AG09319 (cell line): ENCODE data around the gene TBC1D16.

Source experiments
- DNase-seq: peaks from one replicate; pipeline ENCODE4 v3.0.0-alpha.2; 2010; ENCODE audit warnings: low read depth; ENCODE audit errors: extremely low read depth
- CTCF ChIP-seq: IDR thresholded peaks from 2 replicates; pipeline ENCODE4 v1.5.1; 2011; ENCODE audit warnings: low read depth, mild to moderate bottlenecking, inconsistent platforms, low read length, moderate library complexity

The TBC1D16 gene

GRCh38 chr17:79953335-79953734 is 82.3 kb downstream of the TBC1D16 start:
- DNase-seq: no peak
- TF ChIP-seq CTCF: no peak

GRCh38 chr17:79952901-79953300 is 82.8 kb downstream of the TBC1D16 start:
- no peak for TF ChIP-seq CTCF
- DNase-seq: no peak

GRCh38 chr17:79952265-79952877 is 83.3 kb downstream of the TBC1D16 start:
- DNase-seq: no peak

GRCh38 chr17:79951361-79952264 is 84.1 kb downstream of the TBC1D16 start:
- DNase-seq: peak; percentile 56
- TF ChIP-seq CTCF: no peak

More at GRCh38 chr17:79952265-79952877, 83.3 kb downstream of the TBC1D16 start:
- no peak for TF ChIP-seq CTCF

- no peak for TF ChIP-seq CTCF
- no peak for DNase-seq
These were observed 84.9 kb downstream of the TBC1D16 start for GRCh38 chr17:79950751-79951150.

- no peak for DNase-seq
- no peak for TF ChIP-seq CTCF
These were observed 85.4 kb downstream of the TBC1D16 start for GRCh38 chr17:79950306-79950705.

GRCh38 chr17:79949656-79950209 is 85.9 kb downstream of the TBC1D16 start:
- no peak for TF ChIP-seq CTCF

More at GRCh38 chr17:79949656-79950209, 85.9 kb downstream of the TBC1D16 start:
- DNase-seq: no peak
